Measurements from ENCODE around the gene KRT4. TPM values are rescaled to one million over a fixed set of nuclear protein-coding genes. Genes with fewer than 3 reads are reported as not detected.

KRT4 gene
- total RNA-seq, 1 donor from 2014 or later: not detected

DNA sequence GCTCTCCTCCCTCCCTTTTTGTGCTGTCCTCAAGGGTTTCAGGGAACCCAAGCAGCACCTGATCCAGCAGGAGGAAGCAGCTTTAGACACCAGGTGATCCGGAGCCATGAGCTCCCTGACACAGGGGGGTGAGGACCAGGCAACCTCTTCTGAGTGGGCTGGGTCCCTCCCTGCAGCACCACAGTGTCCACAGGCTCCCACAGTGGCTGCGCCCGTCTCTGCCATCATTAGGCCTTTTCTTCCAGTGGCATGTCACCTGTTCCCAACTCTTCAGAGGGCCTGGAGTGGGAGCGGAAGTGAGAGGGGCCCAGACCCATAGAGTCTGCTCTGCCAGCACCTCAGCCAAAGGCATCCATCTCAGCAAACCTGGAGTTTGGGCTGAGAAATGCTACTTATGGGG, 36.4 kb downstream of the KRT4 start:
- TF ChIP-seq CTCF (conservative IDR thresholded peaks at IDR 0.05; ENCODE audit: low read depth, low read length): no peak
- DNase-seq (ENCODE audit: low read depth): no peak
- no peak overlapping the region for H3K4me3 ChIP-seq (ENCODE audit: low read depth, low read length)

DNA sequence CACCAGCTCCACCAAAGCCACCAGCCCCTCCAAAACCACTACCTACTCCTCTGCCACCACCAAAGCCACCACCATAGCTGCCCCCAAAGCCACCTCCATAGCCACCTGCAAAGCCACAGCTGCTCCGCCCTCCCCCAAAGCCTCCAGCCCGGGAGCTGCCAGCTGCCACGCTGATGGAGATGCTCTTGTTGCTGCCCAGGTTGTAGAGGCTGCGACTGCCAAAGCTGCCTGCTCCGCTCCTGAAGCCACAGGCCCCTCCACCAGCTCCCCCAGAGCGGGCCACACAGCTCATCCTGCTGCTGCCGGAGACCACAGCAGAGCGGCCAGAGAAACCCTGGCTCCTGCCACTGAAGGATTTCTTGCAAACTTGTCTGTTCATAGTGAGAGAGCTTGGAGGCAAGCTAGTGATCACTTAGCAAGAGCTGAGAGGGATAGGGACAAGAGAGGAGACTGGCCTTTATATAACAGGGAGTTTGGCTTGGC, 37.0 kb downstream of the KRT4 start, which contains the start of gene KRT76:
Gene KRT76 (minus strand): TSS at position 433 of the 483 bp plus-strand sequence. CDS start 54 bp downstream, at position 379.
- TF ChIP-seq CTCF (conservative IDR thresholded peaks at IDR 0.05; ENCODE audit: low read depth, low read length): no peak
- H3K4me3 ChIP-seq (ENCODE audit: low read depth, low read length): no peak within 1 kb of the TSS
- no peak for DNase-seq (ENCODE audit: low read depth)

- no peak for TF ChIP-seq CTCF (conservative IDR thresholded peaks at IDR 0.05; ENCODE audit: low read depth, low read length)
- no peak overlapping the region for H3K4me3 ChIP-seq (ENCODE audit: low read depth, low read length)
- DNase-seq (ENCODE audit: low read depth): no peak
Observed at GRCh38 chr12:52776435-52776834, 37.5 kb downstream of the KRT4 start.

- no peak overlapping the region for H3K4me3 ChIP-seq (ENCODE audit: low read depth, low read length)
- no peak for DNase-seq (ENCODE audit: low read depth)
- TF ChIP-seq CTCF (conservative IDR thresholded peaks at IDR 0.05; ENCODE audit: low read depth, low read length): no peak
Observed at GRCh38 chr12:52774629-52775250, 39.2 kb downstream of the KRT4 start.

DNA sequence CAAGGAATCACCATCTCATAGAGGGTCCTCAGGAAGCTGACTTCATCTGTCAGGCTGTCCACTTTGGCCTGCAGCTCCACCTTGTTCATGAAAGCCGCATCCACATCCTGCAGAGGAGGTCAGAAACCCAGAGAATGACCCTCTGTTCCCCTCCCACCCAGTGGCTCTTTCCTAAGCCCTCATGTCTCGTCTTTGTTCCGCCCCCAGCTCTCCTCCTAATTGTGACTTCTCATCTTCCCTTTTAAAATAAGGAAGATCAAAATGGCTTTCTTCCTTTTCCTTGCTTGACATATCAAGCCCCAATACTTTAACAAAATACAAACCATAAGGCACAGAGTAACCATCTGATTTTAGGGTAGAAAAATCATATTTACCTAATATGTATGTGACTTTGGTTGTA, 41.1 kb downstream of the KRT4 start:
- no peak for TF ChIP-seq CTCF (conservative IDR thresholded peaks at IDR 0.05; ENCODE audit: low read depth, low read length)
- DNase-seq (ENCODE audit: low read depth): no peak
- H3K4me3 ChIP-seq (ENCODE audit: low read depth, low read length): no peak overlapping the region

- no peak overlapping the region for H3K4me3 ChIP-seq (ENCODE audit: low read depth, low read length)
- TF ChIP-seq CTCF (conservative IDR thresholded peaks at IDR 0.05; ENCODE audit: low read depth, low read length): no peak
- DNase-seq (ENCODE audit: low read depth): no peak
Observed at GRCh38 chr12:52772188-52772587, 41.7 kb downstream of the KRT4 start.

DNA sequence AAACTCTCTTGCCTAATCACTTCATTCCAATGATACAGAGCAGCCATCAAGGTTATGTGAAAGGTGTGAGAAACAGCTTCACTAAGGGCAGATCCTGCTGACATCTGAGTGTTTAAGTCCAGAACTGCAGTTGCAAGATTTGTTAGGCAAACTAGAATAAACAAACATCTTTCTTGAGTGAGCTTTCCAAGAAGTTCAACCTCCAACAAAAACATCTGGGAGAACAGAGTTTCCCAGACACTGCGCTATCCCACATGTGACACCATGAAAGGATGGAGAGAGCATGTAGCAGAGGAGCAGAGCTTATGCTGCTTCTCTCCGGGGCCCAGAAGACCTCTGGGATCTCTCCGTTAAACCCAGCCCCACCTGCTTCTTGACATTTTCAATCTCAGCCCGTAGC, 42.4 kb downstream of the KRT4 start:
- no peak for TF ChIP-seq CTCF (conservative IDR thresholded peaks at IDR 0.05; ENCODE audit: low read depth, low read length)

More for the DNA sequence above, 42.4 kb downstream of the KRT4 start:
- H3K4me3 ChIP-seq (ENCODE audit: low read depth, low read length): no peak overlapping the region
- DNase-seq (ENCODE audit: low read depth): no peak
